A673 (cell line): ENCODE measurements around the gene CDH15.

Experiments
- EZH2 ChIP-seq: fragments of 200-600 bp; sonication (generic); IDR thresholded peaks from 2 replicates; pipeline ENCODE4 v1.6.1; 2017; ENCODE audit warnings: borderline replicate concordance, low read depth, mild to moderate bottlenecking, mixed read lengths, antibody characterized with exemption, low read length; ENCODE audit not compliant: poor library complexity, severe bottlenecking
- TF ChIP-seq, protein P1 (sequence below): fragments of 300-800, 200-600 bp; sonication (generic); conservative IDR thresholded peaks from 2 replicates; pipeline ENCODE4 v1.5.1; 2017; ENCODE audit warnings: low read depth, mild to moderate bottlenecking, antibody characterized with exemption, low read length, moderate library complexity, mixed read lengths

DNA sequence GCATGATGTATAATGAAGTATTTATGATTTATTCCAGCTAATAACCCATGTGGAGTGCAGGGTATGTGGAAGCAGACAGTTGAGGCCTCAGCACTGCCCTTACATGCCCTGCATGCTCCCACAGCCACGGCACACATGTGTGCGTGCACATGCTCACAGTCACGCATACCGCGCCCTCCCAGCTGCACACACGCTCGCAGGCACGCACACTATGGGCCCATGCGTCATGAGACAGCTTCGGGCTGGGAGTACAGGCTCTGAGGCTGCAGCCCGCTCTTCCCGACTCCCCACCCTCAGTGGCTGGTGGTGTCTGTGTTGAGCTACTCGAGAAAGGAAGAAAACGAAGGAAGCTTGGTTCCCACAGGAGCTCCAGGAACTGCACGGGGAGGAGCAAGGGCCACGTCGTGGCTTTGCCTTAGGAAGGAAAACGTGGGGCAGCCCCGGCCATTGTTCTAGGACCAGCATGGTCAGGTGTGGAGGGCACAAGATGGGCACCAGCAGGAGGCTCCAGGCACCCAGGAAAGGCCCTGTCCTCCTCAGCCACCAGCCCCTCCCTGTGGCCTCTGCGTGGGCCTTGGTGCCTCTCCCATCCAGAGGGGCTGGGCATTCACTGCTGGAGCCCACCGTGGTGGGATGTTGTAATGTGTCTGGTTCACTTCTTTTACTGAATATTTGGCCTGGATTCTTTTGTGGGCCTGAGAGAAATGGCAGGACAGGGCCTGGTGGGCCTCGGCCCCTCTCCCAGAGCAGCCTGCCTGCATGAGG lies 27.5 kb upstream of the CDH15 start:
- TF ChIP-seq, protein P1, sequence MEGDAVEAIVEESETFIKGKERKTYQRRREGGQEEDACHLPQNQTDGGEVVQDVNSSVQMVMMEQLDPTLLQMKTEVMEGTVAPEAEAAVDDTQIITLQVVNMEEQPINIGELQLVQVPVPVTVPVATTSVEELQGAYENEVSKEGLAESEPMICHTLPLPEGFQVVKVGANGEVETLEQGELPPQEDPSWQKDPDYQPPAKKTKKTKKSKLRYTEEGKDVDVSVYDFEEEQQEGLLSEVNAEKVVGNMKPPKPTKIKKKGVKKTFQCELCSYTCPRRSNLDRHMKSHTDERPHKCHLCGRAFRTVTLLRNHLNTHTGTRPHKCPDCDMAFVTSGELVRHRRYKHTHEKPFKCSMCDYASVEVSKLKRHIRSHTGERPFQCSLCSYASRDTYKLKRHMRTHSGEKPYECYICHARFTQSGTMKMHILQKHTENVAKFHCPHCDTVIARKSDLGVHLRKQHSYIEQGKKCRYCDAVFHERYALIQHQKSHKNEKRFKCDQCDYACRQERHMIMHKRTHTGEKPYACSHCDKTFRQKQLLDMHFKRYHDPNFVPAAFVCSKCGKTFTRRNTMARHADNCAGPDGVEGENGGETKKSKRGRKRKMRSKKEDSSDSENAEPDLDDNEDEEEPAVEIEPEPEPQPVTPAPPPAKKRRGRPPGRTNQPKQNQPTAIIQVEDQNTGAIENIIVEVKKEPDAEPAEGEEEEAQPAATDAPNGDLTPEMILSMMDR: no peak
- TF ChIP-seq EZH2: no peak
